HCT116 (cell line): ENCODE data around the gene SECISBP2L. TPM values are rescaled to one million over a fixed set of nuclear protein-coding genes. Genes with fewer than 3 reads are reported as not detected.

Experiments
- ATAC-seq: fragments of 200-7000 bp; cut with Tn5 transposase; 2 replicates; pipeline ENCODE4 v1.9.1; 2020; ENCODE audit warnings: mild to moderate bottlenecking, moderate library complexity
- BruUV-seq: library from RNA; stranded (reverse); fragments of 400-500 nt; replicated peaks from 2 replicates; lab custom pipeline; 2021; lab: Mats Ljungman, UMichigan
- CTCF ChIA-PET: fragments of 300-600 bp; sonication (Branson Sonifier 250); formaldehyde crosslinking; loops from one replicate; lab custom pipeline; 2021; ENCODE audit warnings: antibody characterized with exemption; lab: Charles Lee
- POLR2A ChIA-PET: fragments of 300-600, 350-600 bp; sonication (Branson Sonifier 250); formaldehyde crosslinking; loops from one replicate; lab custom pipeline; 2021; ENCODE audit warnings: antibody characterized with exemption; lab: Charles Lee
- RAD21 ChIA-PET, 2 experiments: fragments of 300-600 bp; sonication (Branson Sonifier 250); formaldehyde crosslinking; loops; one replicate each; lab custom pipeline; 2023; ENCODE audit warnings: low total read pairs in 2 of 2; ENCODE audit not compliant: uncharacterized antibody in 2 of 2, unreplicated experiment in 2 of 2, low non-redundant PET in 1 of 2; lab: Charles Lee
- DNase-seq: peaks from one replicate; pipeline ENCODE4 v3.0.0-alpha.2; 2010; ENCODE audit warnings: low read depth, low spot score
- H2AFZ ChIP-seq: fragments of 200-600 bp; shearing (Covaris generic), sonication (generic); 2 replicates; pipeline ENCODE4 v1.6.1; 2017; ENCODE audit warnings: low read depth, mixed run types, mixed read lengths, antibody characterized with exemption, low read length; ENCODE audit not compliant: poor library complexity, severe bottlenecking
- H3K27ac ChIP-seq: 2 replicates; pipeline ENCODE4 v1.5.1; 2012; ENCODE audit warnings: low read depth, low read length
- H3K27me3 ChIP-seq: fragments of 200-600 bp; sonication (generic); 2 replicates; pipeline ENCODE4 v1.6.1; 2016; ENCODE audit warnings: mixed run types, low read length, mixed read lengths; ENCODE audit not compliant: insufficient read depth
- H3K36me3 ChIP-seq, 2 experiments: fragments of 200-500 bp in 1 of 2; fragments of 200-600 bp in 1 of 2; sonication (Bioruptor generic) in 1 of 2; sonication (generic) in 1 of 2; 2 replicates each; pipeline versions ENCODE4 v1.5.1 to v1.6.1; 2014 to 2016; ENCODE audit warnings: low read length in 2 of 2, inconsistent platforms in 1 of 2, mixed read lengths in 1 of 2, mixed run types in 1 of 2; ENCODE audit not compliant: insufficient read depth in 2 of 2, control insufficient read depth in 1 of 2
- H3K4me1 ChIP-seq, 2 experiments: fragments of 200-600 bp in 1 of 2; sonication (generic) in 1 of 2; 2 replicates each; pipeline versions ENCODE4 v1.5.1 to v1.6.1; 2012 to 2017; ENCODE audit warnings: low read length in 2 of 2, inconsistent platforms in 1 of 2, mild to moderate bottlenecking in 1 of 2, mixed read lengths in 1 of 2, mixed run types in 1 of 2, moderate library complexity in 1 of 2; ENCODE audit not compliant: insufficient read depth in 2 of 2, control insufficient read depth in 1 of 2
- H3K4me2 ChIP-seq: fragments of 200-600 bp; sonication (generic); 2 replicates; pipeline ENCODE4 v1.6.1; 2017; ENCODE audit warnings: mixed run types, low read length, mixed read lengths
- H3K4me3 ChIP-seq, 2 experiments: fragments of 200-600 bp in 1 of 2; sonication (generic) in 1 of 2; replicated peaks in 1 of 2; 2 replicates each; pipeline ENCODE4 v1.5.1; 2011 to 2016; ENCODE audit warnings: low read length in 2 of 2, control low read depth in 1 of 2, low read depth in 1 of 2, mild to moderate bottlenecking in 1 of 2, mixed read lengths in 1 of 2, mixed run types in 1 of 2
- H3K79me2 ChIP-seq: fragments of 200-600 bp; sonication (generic); 2 replicates; pipeline ENCODE4 v1.6.1; 2017; ENCODE audit warnings: mild to moderate bottlenecking, mixed run types, low read length, moderate library complexity, mixed read lengths; ENCODE audit not compliant: insufficient read depth
- H3K9ac ChIP-seq: fragments of 200-600 bp; sonication (generic); 2 replicates; pipeline ENCODE4 v1.6.1; 2016; ENCODE audit warnings: low read length, mixed read lengths
- H3K9me2 ChIP-seq: fragments of 200-600 bp; sonication (generic), shearing (Covaris generic); 2 replicates; pipeline ENCODE4 v1.6.1; 2017; ENCODE audit warnings: mixed run types, mild to moderate bottlenecking, moderate library complexity; ENCODE audit not compliant: insufficient read depth
- H3K9me3 ChIP-seq, 2 experiments: fragments of 200-500 bp in 1 of 2; fragments of 200-600 bp in 1 of 2; sonication (Bioruptor generic) in 1 of 2; sonication (generic) in 1 of 2; 2 replicates each; pipeline ENCODE4 v1.6.1; 2014 to 2017; ENCODE audit warnings: low read length in 2 of 2, mixed read lengths in 2 of 2, inconsistent platforms in 1 of 2, low read depth in 1 of 2, mild to moderate bottlenecking in 1 of 2, mixed run types in 1 of 2, moderate library complexity in 1 of 2; ENCODE audit not compliant: control insufficient read depth in 1 of 2, insufficient read depth in 1 of 2
- H4K20me1 ChIP-seq: fragments of 200-600 bp; sonication (generic), shearing (Covaris generic); 2 replicates; pipeline ENCODE4 v1.6.1; 2017; ENCODE audit warnings: mixed run types, mild to moderate bottlenecking, moderate library complexity; ENCODE audit not compliant: insufficient read depth
- ATF3 ChIP-seq: IDR thresholded peaks from 2 replicates; pipeline ENCODE4 v1.6.1; 2012
- EZH2 ChIP-seq: fragments of 200-600 bp; sonication (generic); IDR thresholded peaks from 2 replicates; pipeline ENCODE4 v1.6.1; 2017; ENCODE audit warnings: antibody characterized with exemption, mixed run types
- FOSL1 ChIP-seq: IDR thresholded peaks from 2 replicates; pipeline ENCODE4 v1.6.1; 2012; ENCODE audit warnings: low read depth
- POLR2A ChIP-seq: IDR thresholded peaks from 2 replicates; pipeline ENCODE4 v1.7.0; 2011; ENCODE audit warnings: borderline replicate concordance; ENCODE audit not compliant: insufficient read depth, insufficient read length; ENCODE audit errors: extremely low read depth
- REST ChIP-seq: IDR thresholded peaks from 2 replicates; pipeline ENCODE4 v1.6.1; 2012; ENCODE audit warnings: low read depth
- YY1 ChIP-seq: IDR thresholded peaks from 2 replicates; pipeline ENCODE4 v1.6.1; 2011; ENCODE audit warnings: low read length, low read depth, moderate library complexity, mild to moderate bottlenecking; ENCODE audit not compliant: insufficient replicate concordance; ENCODE audit errors: extremely low read depth
- intact Hi-C: fragments of 100-400 bp; cut with micrococcal nuclease; formaldehyde crosslinking; loops from 2 replicates; pipeline ENCODE4 v1.10.0; 2022
- total RNA-seq: library from RNA; stranded (reverse); gene quantifications from one replicate; pipeline ENCODE4 v1.2.1, GENCODE V29; 2021; ENCODE audit not compliant: unreplicated experiment

Gene SECISBP2L
- total RNA-seq, 1 experiment from 2014 or later, result 22.9 TPM

- TF ChIP-seq REST, result no peak
- no peak for TF ChIP-seq POLR2A
- TF ChIP-seq ATF3, result no peak
- no peak for TF ChIP-seq FOSL1
Measured at GRCh38 chr15:48984811-48985352, 61.4 kb downstream of the SECISBP2L start (continued).

GRCh38 chr15:48984021-48984710, 62.1 kb downstream of the SECISBP2L start:
- H4K20me1 ChIP-seq, result no peaks in the 10 kb centered on the region
- CTCF ChIA-PET, result interaction anchor here (1.9 kb wide), 1 partner anchor 9 kb away, joined by 8 read pairs; no protein-coding TSS in a partner anchor
- DNase-seq (no peak), ATAC-seq (no peak)
- no peak overlapping the region for H2AFZ ChIP-seq
- BruUV-seq, result no TSS peak
- H3K9ac ChIP-seq, result no peak overlapping the region
- H3K4me2 ChIP-seq, result no peak overlapping the region
- H3K4me1 ChIP-seq, result no peaks in the 10 kb centered on the region
- RAD21 ChIA-PET, result no interaction called here
- no peak overlapping the region for H3K27ac ChIP-seq
- no peaks in the 10 kb centered on the region for H3K9me3 ChIP-seq
- POLR2A ChIA-PET, result no interaction called here
- no peaks in the 10 kb centered on the region for H3K9me2 ChIP-seq
- no peaks in the 10 kb centered on the region for H3K27me3 ChIP-seq
- TF ChIP-seq YY1 (no peak), EZH2 (no peak)
- no peaks in the 10 kb centered on the region for H3K36me3 ChIP-seq
- no peak overlapping the region for H3K4me3 ChIP-seq
- intact Hi-C loops, result no loop called here
- H3K79me2 ChIP-seq, result no peaks in the 10 kb centered on the region
